OCI-LY7 (cell line): ENCODE measurements around the gene HOXA4. TPM values are rescaled to one million over a fixed set of nuclear protein-coding genes. Genes with fewer than 3 reads are reported as not detected.

Source experiments
- BruUV-seq: library from RNA; stranded (reverse); fragments of 400-500 nt; replicated peaks from 2 replicates; lab custom pipeline; 2021; lab: Mats Ljungman, UMichigan
- CTCF ChIA-PET: fragments of 300-600 bp; sonication (Branson Sonifier 250); formaldehyde crosslinking; loops from one replicate; lab custom pipeline; 2022; ENCODE audit warnings: antibody characterized with exemption; ENCODE audit not compliant: unreplicated experiment; lab: Charles Lee
- POLR2A ChIA-PET: fragments of 300-600 bp; sonication (Branson Sonifier 250); formaldehyde crosslinking; loops from one replicate; lab custom pipeline; 2022; ENCODE audit warnings: antibody characterized with exemption; lab: Charles Lee
- DNase-seq: peaks from one replicate; pipeline ENCODE4 v3.0.0-alpha.2; 2015; ENCODE audit warnings: low spot score
- H2AFZ ChIP-seq: fragments of 200-600 bp; sonication (generic), shearing (Covaris generic); 2 replicates; pipeline ENCODE4 v1.6.1; 2014; ENCODE audit warnings: mild to moderate bottlenecking, antibody characterized with exemption, low read length, moderate library complexity
- H3K27ac ChIP-seq: fragments of 200-600 bp; sonication (generic); 2 replicates; pipeline ENCODE4 v1.5.1; 2014; ENCODE audit warnings: mixed run types, low read depth, mild to moderate bottlenecking, moderate library complexity, low read length, inconsistent platforms; ENCODE audit not compliant: poor library complexity, severe bottlenecking
- H3K36me3 ChIP-seq: fragments of 200-600 bp; sonication (generic); 2 replicates; pipeline ENCODE4 v1.6.1; 2014; ENCODE audit warnings: mild to moderate bottlenecking, antibody characterized with exemption, low read length, moderate library complexity, mixed read lengths; ENCODE audit not compliant: insufficient read depth
- H3K4me1 ChIP-seq: fragments of 200-600 bp; sonication (generic); 2 replicates; pipeline ENCODE4 v1.5.1; 2014; ENCODE audit warnings: mild to moderate bottlenecking, low read length; ENCODE audit not compliant: insufficient read depth, poor library complexity, severe bottlenecking
- H3K4me2 ChIP-seq: fragments of 200-600 bp; sonication (generic); 2 replicates; pipeline ENCODE4 v1.6.1; 2014; ENCODE audit warnings: mild to moderate bottlenecking, low read length
- H3K4me3 ChIP-seq: fragments of 200-600 bp; sonication (generic); 2 replicates; pipeline ENCODE4 v1.5.1; 2014; ENCODE audit warnings: mild to moderate bottlenecking, low read depth, low read length; ENCODE audit not compliant: poor library complexity, severe bottlenecking
- H3K79me2 ChIP-seq: fragments of 200-600 bp; sonication (generic); 2 replicates; pipeline ENCODE4 v1.6.1; 2016; ENCODE audit warnings: low read depth, mild to moderate bottlenecking, low read length, moderate library complexity, mixed read lengths; ENCODE audit not compliant: insufficient read depth
- H3K9me2 ChIP-seq: fragments of 200-600 bp; sonication (generic); 2 replicates; pipeline ENCODE4 v1.6.1; 2016; ENCODE audit warnings: mild to moderate bottlenecking, low read length, mixed read lengths; ENCODE audit not compliant: insufficient read depth
- H3K9me3 ChIP-seq: fragments of 200-600 bp; sonication (generic); 2 replicates; pipeline ENCODE4 v1.6.1; 2014; ENCODE audit warnings: mild to moderate bottlenecking, mixed run types, low read length, mixed read lengths
- H4K20me1 ChIP-seq: fragments of 200-600 bp; sonication (generic); 2 replicates; pipeline ENCODE4 v1.6.1; 2014; ENCODE audit warnings: mild to moderate bottlenecking, antibody characterized with exemption, low read length, moderate library complexity, mixed read lengths; ENCODE audit not compliant: insufficient read depth
- EZH2phosphoT487 ChIP-seq: fragments of 200-600 bp; sonication (generic); IDR thresholded peaks from 2 replicates; pipeline ENCODE4 v1.6.1; 2018; ENCODE audit warnings: low read depth, borderline replicate concordance, mild to moderate bottlenecking, mixed run types, antibody characterized with exemption, low read length, moderate library complexity, mixed read lengths
- intact Hi-C: fragments of 100-400 bp; cut with micrococcal nuclease; formaldehyde crosslinking; loops from one replicate; pipeline ENCODE4 v1.10.0; 2022; ENCODE audit not compliant: unreplicated experiment
- total RNA-seq, 2 experiments: library from RNA; depleted of rRNA in 1 of 2; stranded (reverse); fragments of >200 nt in 1 of 2; shearing (Covaris generic) in 1 of 2; gene quantifications; 2 replicates each; pipeline ENCODE4 v1.2.3, GENCODE V29; 2014 to 2022
- TF ChIP-seq, protein P1 (sequence below): fragments of 200-600 bp; sonication (generic); conservative IDR thresholded peaks from 2 replicates; pipeline ENCODE4 v1.5.1; 2014; ENCODE audit warnings: mild to moderate bottlenecking, antibody characterized with exemption, low read length, moderate library complexity, mixed read lengths

The HOXA4 gene
- total RNA-seq, 2 experiments from 2014 or later, result 2.0 TPM; not detected in 1

DNA sequence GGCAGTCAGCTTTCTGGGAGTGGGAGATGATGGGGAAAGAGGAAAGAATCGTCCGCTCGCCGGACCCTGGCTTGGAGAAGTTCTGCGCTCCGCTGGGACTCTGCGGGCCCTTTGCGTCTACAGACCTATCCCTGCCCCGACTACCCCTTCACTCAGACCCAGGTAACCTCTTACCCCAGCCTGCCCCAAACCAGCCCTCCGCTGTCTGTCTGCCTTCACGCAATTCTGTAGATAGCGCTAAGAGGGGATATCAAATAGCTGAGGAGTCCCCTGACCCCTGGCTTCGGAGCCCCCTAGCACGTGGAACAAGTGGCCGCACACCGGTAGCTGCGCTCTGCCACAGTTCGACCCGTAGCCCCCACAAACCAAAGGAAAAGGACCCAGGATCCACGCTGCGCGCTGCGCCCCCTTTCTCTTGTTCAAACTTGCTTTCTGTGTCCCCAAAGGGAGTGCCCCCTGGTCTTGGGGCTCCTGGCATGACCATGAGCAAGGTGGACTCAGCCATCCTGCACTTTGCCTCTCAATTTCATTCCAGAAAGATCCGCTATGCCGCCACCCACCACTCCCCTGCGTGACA is 7.0 kb downstream of the HOXA4 start:
- ChIA-PET POLR2A (no interaction called here), CTCF (no interaction called here)
- Histone ChIP-seq H3K4me3 (no peak overlapping the region), H3K4me2 (no peak overlapping the region), H2AFZ (no peak overlapping the region), H3K9me3 (no peaks in the 10 kb centered on the region), H3K27ac (no peak overlapping the region), H3K4me1 (no peaks in the 10 kb centered on the region), H3K36me3 (no peaks in the 10 kb centered on the region), H3K9me2 (no peaks in the 10 kb centered on the region), H4K20me1 (no peaks in the 10 kb centered on the region; the same call in 1 of the 2 replicates), H3K79me2 (no peaks in the 10 kb centered on the region)
- TF ChIP-seq EZH2phosphoT487, result no peak
- TF ChIP-seq, protein P1, sequence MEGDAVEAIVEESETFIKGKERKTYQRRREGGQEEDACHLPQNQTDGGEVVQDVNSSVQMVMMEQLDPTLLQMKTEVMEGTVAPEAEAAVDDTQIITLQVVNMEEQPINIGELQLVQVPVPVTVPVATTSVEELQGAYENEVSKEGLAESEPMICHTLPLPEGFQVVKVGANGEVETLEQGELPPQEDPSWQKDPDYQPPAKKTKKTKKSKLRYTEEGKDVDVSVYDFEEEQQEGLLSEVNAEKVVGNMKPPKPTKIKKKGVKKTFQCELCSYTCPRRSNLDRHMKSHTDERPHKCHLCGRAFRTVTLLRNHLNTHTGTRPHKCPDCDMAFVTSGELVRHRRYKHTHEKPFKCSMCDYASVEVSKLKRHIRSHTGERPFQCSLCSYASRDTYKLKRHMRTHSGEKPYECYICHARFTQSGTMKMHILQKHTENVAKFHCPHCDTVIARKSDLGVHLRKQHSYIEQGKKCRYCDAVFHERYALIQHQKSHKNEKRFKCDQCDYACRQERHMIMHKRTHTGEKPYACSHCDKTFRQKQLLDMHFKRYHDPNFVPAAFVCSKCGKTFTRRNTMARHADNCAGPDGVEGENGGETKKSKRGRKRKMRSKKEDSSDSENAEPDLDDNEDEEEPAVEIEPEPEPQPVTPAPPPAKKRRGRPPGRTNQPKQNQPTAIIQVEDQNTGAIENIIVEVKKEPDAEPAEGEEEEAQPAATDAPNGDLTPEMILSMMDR, result no peak
- intact Hi-C loops, result no loop called here
- BruUV-seq, result no TSS peak
- DNase-seq, result no peak

DNA sequence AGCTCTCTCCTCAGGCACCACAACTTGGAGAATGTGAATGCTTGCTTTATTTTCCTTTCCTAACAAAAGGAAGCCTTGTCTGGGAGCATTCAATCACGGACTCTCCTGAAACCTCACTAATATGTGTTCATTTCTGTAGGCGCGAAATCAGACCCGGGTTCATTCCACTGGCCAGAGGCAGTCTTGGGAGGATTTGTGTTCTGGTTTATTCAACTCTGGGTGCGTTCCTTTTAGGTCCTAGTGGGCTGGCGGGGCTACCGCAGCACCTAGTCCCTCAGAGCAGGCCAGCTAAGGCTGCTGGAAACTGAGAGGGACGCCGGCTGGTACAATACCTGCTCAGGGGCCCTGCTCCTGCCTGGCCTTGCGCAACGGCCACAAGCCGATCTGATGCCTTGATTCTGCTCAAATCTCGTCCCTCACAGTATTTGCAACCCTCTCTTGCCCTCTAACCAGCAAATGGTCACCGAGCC is 7.5 kb downstream of the HOXA4 start:
- BruUV-seq, result no TSS peak
- DNase-seq, result no peak
- intact Hi-C loops, result no loop called here
- POLR2A ChIA-PET, result no interaction called here
- H3K4me3 ChIP-seq, result no peak overlapping the region
- no peaks in the 10 kb centered on the region for H3K79me2 ChIP-seq
- no peak overlapping the region for H2AFZ ChIP-seq
- H3K9me3 ChIP-seq, result no peaks in the 10 kb centered on the region
- H3K27ac ChIP-seq, result no peak overlapping the region
- no peaks in the 10 kb centered on the region for H3K4me1 ChIP-seq
- no peaks in the 10 kb centered on the region; the same call in 1 of the 2 replicates for H4K20me1 ChIP-seq
- H3K4me2 ChIP-seq, result no peak overlapping the region
- CTCF ChIA-PET, result no interaction called here
- H3K36me3 ChIP-seq, result no peaks in the 10 kb centered on the region
- no peaks in the 10 kb centered on the region for H3K9me2 ChIP-seq
- TF ChIP-seq, protein P1, result no peak
- TF ChIP-seq EZH2phosphoT487, result no peak

- POLR2A ChIA-PET, result no interaction called here
- H3K27ac ChIP-seq, result no peak overlapping the region
- H3K79me2 ChIP-seq, result no peaks in the 10 kb centered on the region
- H3K4me2 ChIP-seq, result no peak overlapping the region
- no peaks in the 10 kb centered on the region for H3K36me3 ChIP-seq
- no peak overlapping the region for H3K4me3 ChIP-seq
- H3K9me3 ChIP-seq, result no peaks in the 10 kb centered on the region
- no peak overlapping the region for H2AFZ ChIP-seq
- H4K20me1 ChIP-seq, result no peaks in the 10 kb centered on the region
- DNase-seq, result no peak
- no TSS peak for BruUV-seq
- CTCF ChIA-PET, result no interaction called here
- no peaks in the 10 kb centered on the region for H3K4me1 ChIP-seq
- intact Hi-C loops, result no loop called here
- no peaks in the 10 kb centered on the region for H3K9me2 ChIP-seq
- TF ChIP-seq, protein P1, result no peak
- TF ChIP-seq EZH2phosphoT487, result no peak
Measured at GRCh38 chr7:27122077-27122910, 8.3 kb downstream of the HOXA4 start.
